Frontal cortex (tissue), 4 donors: ENCODE measurements around the gene SLAMF6. TPM values are rescaled to one million over a fixed set of nuclear protein-coding genes. Genes with fewer than 3 reads are reported as not detected.
"Not testable (repeated sequence)": the region's sequence is repeated elsewhere in the genome, so short reads cannot be mapped to it uniquely, and the experiment has no call there.

Experiments used
- DNase-seq, 2 donors: peaks; one replicate each; pipeline ENCODE4 v3.0.0; 2012; ENCODE audit warnings: low spot score in 2 of 2
- FAIRE-seq: peaks from 2 replicates; lab custom pipeline; 2012; peaks lifted over from hg19 to GRCh38; lab: Jason Lieb, UNC
- total RNA-seq: library from RNA; depleted of rRNA; stranded (reverse); fragments of >200 nt; gene quantifications from one replicate; pipeline ENCODE4 v1.2.3, GENCODE V29; 2014
- donor health status: control.
- donor health status: control.
- donor health status: control.

Gene SLAMF6
- total RNA-seq, result under 0.01 TPM

DNA sequence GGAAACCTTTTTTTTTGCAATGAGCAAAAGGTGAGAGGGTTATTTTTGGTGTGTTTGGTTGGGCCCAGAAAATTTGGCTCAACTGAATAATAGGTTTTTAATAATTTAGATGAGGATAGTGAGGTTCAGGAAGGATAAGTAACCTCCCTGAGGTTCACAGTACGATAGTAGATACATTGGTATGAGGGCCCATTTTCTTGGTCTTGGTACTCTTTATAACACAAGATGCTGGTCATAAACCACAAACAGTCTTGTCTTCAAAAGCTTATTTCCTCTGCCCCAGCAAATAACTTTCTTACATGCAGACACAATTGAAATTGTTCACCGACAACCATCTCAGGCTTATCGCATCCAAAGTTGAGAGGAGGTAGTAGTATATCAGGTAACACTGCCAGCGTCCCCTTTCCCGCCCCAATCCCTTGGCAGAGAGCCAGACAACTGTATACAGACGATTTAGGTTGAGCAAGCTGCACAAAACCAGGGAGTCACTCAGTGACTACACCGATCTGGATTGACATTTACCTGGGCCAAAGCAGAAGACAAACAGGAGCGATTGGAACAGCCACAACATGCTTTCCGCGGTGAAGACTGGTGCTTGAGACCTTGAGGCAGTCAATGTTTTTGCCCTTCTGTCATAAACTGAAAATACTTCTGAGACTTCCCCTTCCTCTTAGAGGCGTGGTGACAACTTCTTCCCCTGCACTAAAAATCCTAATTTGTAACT is at the start of gene SLAMF6:
SLAMF6 (minus strand) TSS at position 634 of the 724 bp plus-strand sequence; CDS start at position 571, 63 bp downstream.
- FAIRE-seq, result no peak
- DNase-seq, result no peak

DNA sequence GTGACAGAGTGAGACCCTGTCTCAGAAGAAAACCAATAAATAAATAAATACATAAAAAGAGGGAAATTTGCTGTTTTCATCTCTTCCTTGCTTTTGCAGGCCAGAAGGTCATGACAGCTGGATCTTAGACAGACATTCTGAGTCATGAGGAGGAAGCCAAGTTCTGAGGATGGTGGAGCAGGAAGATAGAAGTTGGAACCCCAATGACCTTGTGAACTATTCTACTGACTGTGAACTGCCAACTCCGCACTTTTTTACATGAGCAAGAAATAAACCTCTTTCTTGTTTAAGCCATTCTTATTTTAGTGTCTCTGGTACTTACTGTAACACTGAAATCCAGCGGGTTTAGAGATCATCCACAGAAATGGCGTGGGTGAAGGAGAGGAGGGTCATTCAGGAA is 47.8 kb upstream of the SLAMF6 start:
- no peak for DNase-seq
- no peak for FAIRE-seq

DNA sequence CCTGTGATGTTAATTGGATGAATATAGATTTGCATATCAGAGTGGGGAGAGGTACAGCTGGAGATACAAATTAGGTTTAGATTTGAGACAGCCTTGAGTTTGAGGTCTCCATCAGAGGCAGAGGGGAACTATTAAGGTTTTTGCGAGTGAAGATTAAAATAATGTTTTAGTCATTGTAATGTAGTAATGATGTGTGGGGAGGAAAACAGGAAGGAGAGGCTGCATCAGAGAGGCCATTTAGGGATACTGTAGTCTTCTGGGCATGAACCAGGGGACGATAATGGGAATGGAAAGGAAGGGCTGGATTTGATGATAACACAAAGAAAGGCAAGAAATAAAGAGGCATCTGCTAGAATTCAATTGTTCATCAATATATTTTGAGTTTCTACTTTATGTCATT is 46.8 kb upstream of the SLAMF6 start:
- FAIRE-seq, result no peak
- no peak for DNase-seq

DNA sequence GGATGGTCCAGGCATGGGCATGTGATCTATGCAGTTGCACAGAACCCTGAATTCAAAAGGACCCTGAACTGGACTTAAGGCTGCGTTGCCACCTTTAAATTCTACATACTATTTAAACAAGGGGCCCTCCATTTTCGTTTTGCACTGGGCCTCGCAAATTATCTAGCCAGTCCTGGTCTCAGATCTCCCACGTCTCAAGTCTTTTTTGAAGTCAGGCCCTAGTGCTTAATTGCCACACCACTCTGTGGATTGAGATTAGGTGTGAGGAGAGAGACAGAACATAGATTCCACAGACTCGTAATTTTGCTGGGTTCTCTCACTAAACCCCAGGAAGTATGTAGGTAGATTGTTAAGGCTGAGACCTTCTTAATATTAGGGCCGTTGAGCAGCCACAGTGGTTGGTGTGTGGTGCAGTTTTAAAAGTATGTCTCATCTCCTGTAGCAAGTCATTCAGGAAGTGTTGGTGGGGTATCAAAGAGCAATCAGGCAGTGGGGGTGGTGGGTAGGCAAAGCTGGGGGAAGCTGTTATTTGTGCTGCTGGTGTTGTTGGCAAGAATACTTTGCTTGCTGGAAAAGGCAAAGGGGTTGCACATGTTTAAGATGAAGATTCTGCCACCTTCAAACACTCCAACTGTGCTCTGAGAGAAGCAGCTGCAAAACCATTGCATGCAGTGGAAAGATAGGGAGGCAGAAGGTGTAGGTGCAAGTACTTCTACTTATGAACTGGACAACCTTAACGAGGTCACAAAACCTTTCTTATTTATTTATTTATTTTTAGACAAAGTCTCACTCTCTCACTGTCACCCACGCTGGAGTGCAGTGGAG is 45.0 kb upstream of the SLAMF6 start:
- no peak for FAIRE-seq
- no peak for DNase-seq

DNA sequence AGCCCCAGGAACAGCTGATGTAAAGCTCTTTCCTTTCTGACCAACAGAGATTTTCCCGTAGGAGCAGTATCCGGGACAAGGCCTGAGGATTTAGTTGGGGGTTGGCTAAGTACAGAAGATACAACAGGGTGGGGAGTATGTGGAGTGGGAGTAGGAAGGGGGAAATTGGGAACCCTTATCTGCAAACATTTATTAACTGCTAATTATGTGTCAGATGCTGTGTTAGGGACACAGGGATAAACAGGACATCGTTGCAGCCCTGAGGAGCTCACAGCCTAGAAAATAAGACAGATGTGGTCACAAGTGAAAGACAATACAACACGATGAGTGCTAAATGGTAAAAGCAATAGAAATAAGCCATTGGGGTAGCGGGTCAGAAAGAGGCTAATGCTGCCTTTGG is 44.3 kb upstream of the SLAMF6 start:
- DNase-seq, result no peak
- no peak for FAIRE-seq

DNA sequence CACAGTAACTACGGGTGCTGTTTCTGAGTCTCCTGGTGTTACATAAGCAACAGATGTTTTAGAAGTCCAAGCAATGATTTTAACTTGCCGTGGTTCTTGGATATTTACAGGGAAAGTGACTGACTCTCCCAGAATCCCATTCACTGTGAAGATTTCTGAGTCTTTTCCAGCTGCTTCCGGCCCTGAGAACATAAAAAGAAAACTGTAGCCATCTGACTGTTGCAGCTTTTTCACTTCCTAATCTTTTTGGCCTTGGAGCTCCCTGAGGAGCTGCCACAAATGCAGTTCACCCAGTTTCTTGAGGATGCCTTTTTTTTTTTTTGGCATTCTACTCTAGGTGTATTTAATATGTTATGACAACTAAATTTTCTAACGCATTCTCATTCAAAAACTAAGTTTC is 42.5 kb upstream of the SLAMF6 start:
- FAIRE-seq, result no peak
- no peak for DNase-seq

DNA sequence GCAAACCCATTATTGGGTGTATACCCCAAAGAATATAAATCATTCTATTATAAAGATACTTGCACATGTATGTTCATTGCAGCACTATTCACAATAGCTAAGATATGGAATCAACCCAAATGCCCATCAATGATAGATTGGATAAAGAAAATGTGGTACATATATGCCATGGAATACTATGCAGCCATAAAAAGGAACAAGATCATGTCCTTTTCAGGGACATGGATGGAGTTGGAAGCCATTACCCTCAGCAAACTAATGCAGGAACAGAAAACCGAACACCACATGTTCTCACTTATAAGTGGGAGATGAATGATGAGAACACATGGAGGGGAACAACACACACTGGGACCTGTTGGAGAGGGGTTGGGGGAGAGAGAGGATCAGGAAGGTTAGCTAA is 40.2 kb upstream of the SLAMF6 start:
- not testable (repeated sequence) for DNase-seq, FAIRE-seq

DNA sequence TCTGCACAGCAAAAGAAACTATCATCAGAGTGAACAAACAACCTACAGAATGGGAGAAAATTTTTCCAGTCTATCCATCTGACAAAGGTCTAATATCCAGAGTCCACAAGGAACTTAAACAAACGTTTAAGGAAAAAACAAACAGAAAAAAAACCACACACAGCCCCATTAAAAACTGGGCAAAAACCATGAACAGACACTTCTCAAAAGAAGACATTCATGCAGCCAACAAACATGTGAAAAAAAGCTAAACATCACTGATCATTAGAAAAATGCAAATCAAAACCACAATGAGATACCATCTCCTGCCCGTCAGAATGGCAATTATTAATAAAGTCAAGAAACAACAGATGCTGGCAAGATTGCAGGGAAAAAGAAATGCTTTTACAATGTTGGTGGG is 39.7 kb upstream of the SLAMF6 start:
- not testable (repeated sequence) for FAIRE-seq, DNase-seq

DNA sequence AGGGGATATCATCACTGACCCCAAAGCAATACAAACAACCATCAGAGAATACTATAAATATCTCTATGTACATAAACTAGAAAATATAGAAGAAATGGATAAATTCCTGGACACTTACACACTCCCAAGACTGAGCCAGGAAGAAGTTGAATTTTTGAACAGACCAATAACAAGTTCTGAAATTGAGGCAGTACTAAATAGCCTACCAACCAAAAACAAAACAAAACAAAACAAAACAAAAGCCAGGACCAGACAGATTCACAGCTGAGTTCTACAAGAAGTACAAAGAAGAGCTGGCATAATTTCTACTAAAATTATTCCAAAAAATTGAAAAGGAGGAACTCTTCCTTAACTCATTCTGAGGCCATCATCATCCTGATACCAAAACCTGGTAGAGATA is 37.8 kb upstream of the SLAMF6 start:
- DNase-seq (no peak), FAIRE-seq (no peak)

DNA sequence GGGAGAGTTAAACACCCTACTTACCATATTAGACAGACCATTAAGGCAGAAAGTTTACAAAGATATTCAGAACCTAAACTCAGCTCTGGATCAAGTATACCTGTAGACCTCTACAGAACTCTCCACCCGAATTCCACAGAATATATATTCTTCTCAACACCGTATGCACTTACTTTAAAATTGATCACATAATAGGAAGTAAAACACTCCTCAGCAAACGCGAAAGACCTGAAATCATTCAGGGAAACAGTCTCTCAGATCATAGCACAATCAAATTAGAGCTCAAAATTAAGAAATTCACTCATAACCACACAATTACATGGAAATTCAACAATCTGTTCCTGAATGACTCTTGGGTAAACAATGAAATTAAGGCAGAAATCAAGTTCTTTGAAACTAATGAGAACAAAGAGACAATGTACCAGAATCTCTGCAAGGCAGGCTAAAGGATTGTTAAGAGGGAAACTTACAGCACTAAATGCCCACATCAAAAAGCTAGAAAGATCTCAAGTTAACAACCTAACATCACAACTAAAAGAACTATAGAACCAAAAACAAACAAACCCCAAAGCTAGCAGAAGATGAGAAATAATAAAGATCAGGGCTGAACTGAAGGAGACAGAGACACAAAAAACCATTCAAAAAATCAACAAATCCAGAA is 37.1 kb upstream of the SLAMF6 start:
- no peak for FAIRE-seq
- no peak for DNase-seq

DNA sequence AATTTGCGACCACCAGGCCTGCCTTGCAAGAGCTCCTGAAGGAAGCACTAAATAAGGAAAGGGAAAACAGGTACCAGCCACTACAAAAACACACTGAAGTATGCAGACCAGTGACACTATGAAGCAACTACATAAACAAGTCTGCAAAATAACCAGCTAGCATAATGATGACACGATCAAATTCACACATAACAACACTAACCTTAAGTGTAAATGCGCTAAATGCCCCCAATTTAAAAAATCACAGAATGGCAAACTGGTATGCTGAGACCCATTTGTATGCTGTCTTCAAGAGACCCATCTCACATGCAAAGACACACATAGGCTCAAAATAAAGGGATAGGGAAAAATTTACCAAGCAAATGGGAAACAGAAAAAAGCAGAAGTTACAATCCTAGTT is 36.4 kb upstream of the SLAMF6 start:
- not testable (repeated sequence) for FAIRE-seq, DNase-seq

DNA sequence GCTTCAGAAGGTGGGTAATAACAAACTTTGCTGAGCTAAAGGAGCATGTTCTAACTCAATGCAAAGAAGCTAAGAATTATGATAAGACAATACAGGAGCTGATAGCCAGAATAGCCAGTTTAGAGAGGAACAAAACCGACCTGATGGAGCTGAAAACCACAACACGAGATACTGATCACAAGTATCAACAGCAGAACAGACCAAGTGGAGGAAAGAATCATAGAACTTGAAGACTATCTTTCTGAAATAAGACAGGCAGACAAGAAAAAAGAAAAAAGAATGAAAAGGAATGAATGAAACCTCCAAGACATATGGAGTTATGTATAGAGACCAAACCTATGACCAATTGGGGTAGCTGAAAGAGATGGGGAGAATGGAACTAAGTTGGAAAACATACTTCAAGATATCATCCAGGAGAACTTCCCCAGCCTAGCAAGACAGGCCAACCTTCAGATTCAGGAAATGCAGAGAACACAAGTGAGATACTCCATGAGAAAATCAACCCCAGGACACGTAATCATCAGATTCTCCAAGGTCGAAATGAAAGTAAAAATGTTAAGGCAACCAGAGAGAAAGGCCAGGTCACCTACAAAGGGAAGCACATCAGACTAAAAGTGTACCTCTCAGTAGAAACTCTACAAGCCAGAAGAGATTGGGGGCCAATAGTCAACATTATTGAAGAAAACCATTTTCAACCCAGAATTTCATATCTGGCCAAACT is 35.8 kb upstream of the SLAMF6 start:
- DNase-seq (no peak), FAIRE-seq (no peak)

DNA sequence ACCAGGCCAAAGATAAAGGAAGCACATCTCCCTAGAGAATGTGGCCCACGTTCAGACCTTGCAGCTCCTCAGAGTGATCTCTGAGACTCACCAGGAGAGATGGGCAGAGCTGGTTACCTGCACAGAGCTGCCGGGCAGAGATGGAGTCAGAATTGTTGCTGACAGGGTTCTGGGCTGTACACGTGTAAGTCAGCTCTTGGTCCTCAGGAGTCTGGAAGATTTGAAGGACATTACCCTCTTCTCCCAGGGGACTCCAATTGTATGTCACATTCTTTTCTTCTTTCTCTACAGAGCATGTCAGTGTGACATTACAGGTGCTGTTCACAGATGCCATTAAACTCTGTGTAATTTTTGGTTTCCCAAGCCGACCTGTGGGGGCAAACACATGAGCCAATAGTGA is 30.7 kb upstream of the SLAMF6 start:
- FAIRE-seq, result no peak
- no peak for DNase-seq

DNA sequence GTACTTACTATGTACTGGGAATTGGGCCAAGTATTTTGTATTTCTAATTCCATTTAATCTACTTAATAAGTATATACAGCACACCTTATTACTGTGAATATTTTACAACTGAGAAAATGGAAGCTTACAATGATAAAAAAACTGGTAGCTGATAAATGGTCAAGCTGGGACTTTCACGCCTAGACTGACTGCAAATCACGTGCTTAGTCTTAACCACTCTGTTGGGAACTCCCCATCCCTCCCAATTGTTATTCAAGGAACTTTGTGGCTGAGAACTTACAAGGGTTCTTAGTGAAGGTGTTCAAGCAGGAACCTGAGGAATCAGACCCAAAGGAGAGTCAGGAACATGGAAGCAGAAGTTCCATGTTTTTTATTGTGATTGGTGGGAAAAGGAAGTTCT is 29.4 kb upstream of the SLAMF6 start:
- DNase-seq (no peak), FAIRE-seq (no peak)

DNA sequence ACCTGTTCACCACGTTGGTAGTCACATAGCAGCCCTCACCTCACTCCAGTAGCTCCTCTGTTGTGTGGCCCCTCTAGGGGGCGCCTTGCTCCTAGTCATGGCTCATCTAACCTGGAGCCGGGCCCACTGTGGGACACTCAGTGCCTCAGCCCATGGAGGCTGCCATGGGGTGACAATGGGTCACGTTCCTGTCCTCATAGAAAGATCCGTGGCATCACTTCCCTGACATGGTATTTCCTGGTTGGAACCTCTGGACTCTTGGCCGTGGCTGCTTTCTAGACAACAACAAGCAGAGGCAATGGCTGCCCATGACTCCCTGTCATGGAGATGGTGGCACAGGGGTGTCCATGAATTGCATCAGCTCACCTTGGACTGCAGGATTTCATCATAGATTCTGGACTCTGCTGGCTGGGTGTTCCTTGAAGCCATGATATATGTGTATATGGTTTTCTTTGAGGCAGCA is 27.5 kb upstream of the SLAMF6 start:
- FAIRE-seq (no peak), DNase-seq (no peak)

DNA sequence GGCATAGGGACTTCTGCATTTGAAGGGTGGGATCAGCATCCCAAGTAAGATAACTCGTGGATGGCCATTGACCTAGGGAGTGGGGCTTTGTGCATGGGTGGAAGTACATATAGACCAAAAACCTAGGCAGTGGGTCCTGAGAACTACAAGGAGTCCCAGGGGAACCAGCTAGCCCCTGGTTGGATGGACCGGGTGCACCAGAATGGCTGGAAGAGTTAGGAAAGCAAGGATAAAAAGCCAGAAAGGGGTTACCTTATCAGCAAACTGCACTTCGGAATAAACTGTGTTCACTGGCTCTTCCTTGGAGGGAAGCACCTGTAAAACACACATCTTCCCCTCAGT is 26.6 kb upstream of the SLAMF6 start:
- DNase-seq (no peak), FAIRE-seq (no peak)

DNA sequence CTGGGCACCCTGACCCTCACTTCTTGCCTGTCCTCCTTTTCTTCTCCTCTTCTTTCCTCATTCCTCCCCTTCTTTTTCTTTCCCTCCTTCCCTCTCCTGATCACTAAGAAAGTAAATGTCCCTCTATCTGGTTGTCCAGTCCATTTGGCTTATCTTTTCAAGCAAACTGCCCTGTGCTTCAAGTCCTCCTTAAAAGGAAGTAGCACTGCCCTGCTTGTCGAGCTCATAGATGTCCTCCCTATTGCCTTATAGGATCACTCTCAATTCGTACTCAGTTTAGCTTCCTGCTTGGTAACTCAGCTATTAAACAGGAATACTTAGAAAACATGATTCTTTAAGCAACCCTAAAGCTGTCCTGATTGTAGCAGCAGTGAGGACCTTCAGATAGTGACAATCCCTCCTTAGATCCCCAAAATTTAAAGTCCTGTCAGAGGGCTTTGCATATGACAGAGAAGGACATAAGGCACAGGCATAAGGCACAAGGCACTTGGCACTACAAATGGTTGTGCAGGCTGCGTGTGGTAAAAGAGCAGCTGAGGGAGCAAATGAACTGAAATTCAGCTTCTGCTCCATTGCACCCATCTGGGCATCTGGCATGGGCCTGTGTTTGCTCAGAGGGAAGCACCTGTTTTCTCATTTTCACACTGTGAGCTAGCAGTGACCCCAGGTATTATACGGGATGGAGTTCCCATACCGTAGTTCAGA is 26.1 kb upstream of the SLAMF6 start:
- FAIRE-seq, result no peak
- no peak for DNase-seq

DNA sequence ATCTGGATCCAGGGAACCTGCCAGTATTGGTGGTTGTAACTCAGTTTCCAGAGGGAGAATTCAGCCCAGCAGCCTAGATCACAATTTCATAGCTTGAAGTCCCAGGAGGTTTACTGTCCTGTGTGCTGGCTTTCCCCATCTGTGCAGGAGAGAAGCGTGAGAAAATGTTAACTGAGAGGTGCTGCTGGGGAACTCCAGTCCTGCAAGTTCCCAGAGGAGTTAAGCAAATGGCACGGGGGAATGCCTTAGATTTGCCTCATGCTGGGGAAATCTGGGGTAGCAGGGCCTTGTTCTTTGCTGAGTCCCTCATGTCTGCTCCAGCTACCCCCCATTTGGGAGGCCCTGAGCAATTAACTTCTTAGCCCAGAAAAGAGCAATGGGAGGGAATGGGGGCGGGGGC is 25.1 kb upstream of the SLAMF6 start:
- no peak for DNase-seq
- no peak for FAIRE-seq

DNA sequence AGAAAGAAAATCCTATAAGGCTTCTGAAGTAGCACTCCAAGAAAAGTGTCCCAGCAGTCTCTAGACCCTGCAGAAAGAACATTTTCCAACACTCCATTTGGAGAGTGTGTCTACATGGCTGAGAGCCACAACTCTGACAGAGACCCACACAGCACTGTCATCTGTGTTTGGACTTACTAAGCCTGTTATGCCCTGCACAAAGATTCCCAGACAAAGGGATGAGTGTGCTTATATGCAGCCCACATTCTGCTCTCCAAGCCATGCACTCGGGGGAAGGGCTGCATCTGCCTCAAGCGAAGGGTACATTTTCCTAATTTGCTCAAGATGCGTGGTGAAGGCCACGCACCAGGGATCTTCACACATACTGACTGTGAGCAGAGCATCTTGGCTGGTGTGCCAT is 24.4 kb upstream of the SLAMF6 start:
- DNase-seq, result no peak

DNA sequence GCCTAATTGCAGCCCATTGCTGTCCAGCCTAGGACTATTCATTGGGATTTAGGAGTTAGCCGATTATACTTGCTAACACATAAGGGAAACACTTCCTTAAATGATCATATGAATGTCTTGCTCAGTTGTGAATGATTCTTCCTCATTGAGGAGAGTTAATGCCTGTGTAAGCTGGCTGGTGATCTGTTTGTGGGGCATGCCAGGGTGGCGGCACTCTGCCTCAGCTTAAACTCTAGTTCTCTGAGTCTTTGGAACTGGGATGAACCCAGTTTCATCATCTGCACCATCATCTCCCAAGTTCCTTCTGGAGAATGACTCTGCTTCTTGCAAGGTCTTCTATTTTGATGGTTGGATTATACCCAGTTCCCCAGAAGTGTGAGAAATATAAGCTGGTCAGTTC is 23.9 kb upstream of the SLAMF6 start:
- no peak for FAIRE-seq
- no peak for DNase-seq

More for the DNA sequence above, 24.4 kb upstream of the SLAMF6 start:
- no peak for FAIRE-seq
